ENCODE data around the gene WNT8A.

Gene WNT8A

DNA sequence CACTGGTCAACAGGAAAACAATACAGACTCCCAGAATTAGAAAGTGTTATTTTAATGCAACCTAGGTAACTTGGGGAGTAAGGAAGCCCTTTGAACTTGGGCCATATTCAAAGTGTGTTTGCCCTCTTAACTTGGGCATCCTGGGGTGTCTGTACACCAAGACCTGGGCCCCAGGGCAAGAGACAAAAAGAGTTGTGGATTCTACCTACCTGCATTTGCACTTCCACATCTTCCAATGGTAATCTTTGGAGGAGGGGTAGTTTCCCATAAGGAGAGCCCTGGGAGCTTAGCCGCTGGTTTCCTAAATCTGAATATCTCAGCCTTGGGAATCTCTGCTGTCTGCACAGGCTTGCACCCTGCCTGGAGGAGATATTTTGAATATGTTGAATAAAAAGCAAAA, 8.5 kb downstream of the WNT8A start:
- no peak for DNase-seq (ENCODE audit: low read depth)

DNA sequence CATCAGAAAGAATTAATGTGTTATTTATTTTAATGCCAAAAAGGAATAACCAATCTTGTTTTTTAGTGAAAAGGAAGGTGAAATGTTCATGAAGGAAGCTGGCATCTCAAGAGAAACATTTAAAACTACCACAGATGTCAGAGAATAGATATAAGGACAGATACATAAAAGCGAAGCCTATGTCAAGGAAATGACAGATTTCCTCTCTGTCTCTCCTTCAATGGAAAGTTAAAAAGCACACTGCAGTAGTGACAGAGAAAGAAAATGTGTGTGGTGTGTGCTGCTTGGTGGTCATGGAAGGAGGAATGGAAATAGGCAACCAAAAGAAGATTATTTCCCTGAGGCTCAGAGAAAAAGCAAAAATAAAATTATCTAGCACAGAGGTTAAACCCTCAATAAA, 9.2 kb downstream of the WNT8A start:
- DNase-seq (ENCODE audit: low read depth): no peak

DNA sequence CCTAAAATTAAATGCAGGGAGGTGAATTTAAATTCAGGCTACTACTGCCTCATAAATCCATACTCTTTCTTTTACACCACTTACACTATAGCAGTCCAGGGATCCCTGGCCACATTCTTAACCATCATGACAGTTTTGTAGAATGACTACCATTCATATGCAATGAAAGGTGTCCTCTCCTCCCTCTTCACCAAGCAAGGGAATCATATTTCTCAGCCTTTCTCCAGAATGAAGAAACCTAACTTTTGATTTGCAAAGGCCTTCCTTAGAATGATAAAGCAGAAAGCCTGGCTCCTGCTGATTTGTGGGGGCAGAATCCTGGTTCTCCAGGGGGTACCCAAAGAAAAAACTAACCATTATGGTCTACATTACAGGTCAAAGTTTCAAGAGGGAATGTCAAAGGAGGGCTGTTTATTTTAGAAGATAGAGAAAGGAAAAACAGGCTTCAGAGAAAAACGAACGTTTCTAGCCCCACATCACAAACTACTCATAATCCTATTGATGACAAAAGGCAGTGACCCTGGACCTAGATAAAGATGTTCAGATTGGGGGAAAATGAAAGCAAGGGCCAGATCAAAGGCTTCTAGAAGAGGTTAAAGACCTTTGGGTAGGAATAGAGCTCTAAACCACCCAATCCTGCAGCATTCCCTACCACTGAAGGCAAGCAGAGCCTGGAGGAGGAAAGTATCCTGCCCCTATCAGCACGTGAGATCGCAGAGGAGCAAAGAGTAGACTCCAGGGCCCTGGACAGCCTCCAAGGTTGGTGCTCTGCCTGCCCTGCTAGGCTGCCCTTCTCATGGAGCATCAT, 11.5 kb downstream of the WNT8A start:
- DNase-seq (ENCODE audit: low read depth): no peak

- no peak for DNase-seq (ENCODE audit: low read depth)
Observed at GRCh38 chr5:138096363-138096762, 12.5 kb downstream of the WNT8A start.

- DNase-seq (ENCODE audit: low read depth): no peak
Observed at GRCh38 chr5:138096997-138097828, 13.4 kb downstream of the WNT8A start.

DNA sequence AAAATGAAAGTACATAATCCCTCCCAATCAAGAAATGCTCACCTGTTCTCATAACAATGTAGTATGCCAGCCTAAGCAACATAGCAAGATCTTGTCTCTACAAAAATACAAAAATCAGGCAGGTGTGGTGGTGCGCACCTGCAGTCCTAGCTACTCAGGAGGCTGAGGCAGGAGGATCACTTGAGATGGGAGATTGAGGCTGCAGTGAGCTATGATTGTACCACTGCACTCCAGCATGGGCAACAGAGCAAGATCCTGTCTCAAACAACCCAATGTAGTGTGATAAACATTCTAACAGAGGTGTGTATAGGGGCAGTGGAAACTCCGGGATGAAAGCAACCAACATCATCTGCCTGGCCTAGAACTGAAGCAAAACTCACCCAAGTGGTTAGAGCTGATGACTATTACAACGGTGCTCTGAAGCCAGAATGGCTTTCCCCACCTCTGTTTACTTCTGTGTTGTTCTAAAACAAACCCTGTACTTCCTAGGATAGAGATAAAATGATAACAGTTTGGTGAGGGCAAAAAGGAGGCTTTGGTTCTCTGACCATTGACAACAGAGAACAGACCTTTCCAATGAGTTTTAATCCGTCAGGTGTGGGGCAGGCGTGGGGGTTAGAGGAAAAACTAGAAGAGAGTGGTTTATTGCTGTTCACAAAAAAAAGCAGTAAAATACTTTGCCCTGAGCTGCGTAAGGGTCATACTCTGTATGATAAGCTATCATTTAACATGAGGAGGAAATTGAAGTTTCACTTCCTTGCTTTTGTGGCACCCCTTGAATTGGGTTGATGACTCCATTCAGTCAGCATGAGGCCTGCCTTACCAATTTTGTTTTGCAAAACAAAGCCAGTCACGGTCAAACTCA, 18.9 kb downstream of the WNT8A start:
- DNase-seq (ENCODE audit: low read depth): no peak

GRCh38 chr5:138103319-138103637, 19.4 kb downstream of the WNT8A start:
- no peak for DNase-seq (ENCODE audit: low read depth)

GRCh38 chr5:138105709-138106108, 21.9 kb downstream of the WNT8A start:
- DNase-seq (ENCODE audit: low read depth): no peak

DNA sequence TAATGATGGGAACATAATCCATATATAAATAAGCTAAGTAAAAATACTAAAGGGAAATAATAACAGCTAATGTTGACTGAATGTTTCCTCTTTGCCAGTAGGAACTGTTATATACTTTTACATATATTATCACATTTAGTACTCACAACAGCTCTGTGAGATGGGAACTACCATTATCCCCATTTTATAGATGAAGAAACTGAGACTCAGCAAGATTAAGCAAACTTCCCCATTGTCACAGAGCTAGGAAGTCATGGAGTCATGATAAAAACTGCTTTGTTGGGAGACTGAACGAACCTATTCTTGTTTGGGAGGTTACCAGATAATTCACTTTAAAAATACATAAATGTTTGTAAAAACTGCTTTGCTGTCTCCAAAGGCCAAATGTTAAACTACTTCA, 23.4 kb downstream of the WNT8A start:
- no peak for DNase-seq (ENCODE audit: low read depth)

- DNase-seq (ENCODE audit: low read depth): no peak
Observed at GRCh38 chr5:138109463-138110265, 25.8 kb downstream of the WNT8A start.

DNA sequence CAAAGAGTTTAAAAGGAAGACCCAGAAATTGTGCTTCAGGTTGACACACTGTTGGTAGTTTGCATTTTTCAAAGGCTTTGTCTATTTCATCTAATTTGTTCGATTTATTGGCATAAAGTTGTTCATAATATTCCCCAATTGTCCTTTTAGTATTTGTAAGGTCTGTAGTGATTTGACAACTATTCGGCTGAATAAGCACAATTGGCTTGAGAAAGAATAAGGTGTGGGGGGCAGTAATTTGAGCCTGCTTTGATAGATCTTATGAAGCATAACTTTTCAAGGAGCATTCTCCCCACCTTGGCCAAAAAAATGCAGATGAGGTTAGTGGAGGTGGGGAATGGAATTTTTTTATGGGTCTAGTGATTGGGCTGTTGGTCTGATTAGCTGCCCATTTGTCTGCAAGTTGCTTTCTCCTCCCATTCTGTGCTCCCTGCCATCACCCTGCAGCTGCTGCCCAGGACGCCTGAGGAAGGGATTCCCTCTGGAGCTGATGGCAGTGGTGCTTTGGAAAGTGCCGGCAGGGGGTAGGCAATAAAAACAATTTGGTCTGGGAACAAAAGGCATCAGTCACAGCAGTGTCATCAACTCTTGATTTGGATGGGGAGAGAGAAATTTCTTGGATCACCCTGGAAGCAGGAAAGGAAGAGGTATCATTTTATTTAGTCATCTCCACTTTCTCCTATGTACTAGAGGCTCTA, 26.6 kb downstream of the WNT8A start:
- no peak for DNase-seq (ENCODE audit: low read depth)

GRCh38 chr5:138111181-138111580, 27.3 kb downstream of the WNT8A start:
- DNase-seq (ENCODE audit: low read depth): no peak

GRCh38 chr5:138111937-138112336, 28.1 kb downstream of the WNT8A start:
- DNase-seq (ENCODE audit: low read depth): no peak

DNA sequence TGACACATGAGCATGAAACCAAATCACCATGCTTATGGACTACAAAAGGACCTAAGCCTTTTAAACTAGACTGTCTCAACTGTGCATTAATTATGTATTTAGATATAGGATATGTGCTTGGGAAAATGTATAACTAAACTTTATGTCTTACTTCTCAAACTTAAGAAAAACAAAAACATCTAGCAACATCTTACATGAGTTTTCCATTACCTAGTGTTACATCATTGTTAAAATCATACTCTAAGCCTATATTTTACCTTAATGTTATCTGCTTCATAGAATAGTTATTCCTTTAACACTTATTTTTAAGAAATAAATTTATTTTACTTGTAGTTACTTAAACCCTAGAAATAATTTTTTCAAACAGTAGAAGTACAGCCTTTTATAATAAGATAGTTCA, 31.4 kb downstream of the WNT8A start:
- no peak for DNase-seq (ENCODE audit: low read depth)

GRCh38 chr5:138128334-138128733, 44.5 kb downstream of the WNT8A start:
- no peak for DNase-seq (ENCODE audit: low read depth)

DNA sequence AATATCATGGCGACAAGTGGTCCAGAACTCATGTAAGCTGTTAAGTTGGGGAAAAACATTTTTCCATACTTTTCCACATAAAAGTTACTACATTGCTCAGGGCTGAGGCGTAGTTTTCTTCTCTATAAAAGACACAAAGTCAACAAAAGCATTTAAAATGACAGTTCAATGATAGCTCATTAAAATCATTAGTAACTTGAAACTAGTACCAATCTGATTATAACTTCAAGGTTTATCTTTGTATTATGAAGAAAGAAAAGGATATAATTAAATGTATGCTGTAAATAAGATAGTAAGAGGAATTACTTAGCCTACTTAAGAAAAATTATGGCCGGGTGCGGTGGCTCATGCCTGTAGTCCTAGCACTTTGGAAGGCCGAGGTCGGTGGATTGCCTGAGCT, 45.5 kb downstream of the WNT8A start:
- DNase-seq (ENCODE audit: low read depth): no peak

DNA sequence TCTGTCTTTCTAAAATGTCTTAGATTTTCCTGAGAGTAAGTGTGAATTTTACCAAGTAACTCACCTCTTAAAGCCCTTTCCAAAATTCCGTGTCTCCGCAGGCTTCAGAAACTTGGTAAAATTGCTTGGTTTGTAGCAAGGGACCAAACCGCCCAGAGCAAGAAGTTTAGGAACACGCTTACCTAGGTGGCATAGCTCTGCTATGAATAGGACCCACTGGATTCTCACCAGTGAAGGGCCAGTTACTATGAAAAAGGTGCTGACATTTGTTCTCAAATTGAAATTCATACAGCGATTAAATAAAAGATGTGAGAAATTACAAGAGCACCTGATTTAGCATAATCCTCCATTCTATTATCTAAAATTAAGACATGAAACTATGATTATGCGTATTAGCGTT, 48.7 kb downstream of the WNT8A start:
- no peak for DNase-seq (ENCODE audit: low read depth)

DNA sequence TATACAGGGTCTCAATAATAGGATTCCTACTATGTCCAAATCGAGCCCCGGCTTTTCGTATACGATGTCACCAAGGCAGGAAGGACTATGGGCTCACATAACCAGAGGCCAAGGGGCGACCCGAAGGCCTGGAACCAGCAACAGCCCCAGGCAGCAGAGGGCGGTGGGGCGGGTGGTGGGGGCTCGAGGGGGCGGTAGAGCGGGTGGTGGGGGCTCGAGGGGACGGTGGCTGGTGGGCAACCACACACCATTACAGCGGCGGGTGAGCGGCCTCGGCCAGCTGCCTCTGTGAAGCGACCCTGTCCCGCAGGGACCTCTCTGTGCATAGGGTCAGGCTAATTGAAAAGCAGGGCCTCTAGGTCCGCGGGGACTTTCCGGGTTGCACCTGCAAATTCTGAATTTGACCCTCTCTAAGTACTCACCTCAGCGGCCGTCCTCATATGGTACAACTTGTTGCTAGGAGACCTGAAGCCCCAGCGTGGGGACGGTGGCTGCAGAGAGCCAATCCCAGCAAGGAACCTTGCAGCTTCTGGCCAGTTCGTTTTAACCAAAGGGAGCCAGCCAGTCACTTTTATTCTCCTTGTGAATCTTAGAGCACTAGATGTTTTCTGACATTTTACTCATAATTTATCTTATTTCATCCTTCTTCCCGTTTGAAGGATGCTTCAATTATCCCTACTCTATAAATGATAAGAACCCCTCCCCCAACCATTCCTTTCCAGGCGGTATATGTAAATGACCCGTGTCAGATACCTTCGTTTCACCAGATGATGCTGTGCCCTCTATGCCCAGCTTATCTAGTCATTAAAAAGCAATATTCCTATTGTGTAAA, 55.3 kb downstream of the WNT8A start, which contains the start of gene NME5:
Gene NME5, minus strand, starts transcription at position 480 of the 832 bp plus-strand sequence. CDS start 648 bp downstream, outside the sequence.
- DNase-seq (ENCODE audit: low read depth): no peak

DNA sequence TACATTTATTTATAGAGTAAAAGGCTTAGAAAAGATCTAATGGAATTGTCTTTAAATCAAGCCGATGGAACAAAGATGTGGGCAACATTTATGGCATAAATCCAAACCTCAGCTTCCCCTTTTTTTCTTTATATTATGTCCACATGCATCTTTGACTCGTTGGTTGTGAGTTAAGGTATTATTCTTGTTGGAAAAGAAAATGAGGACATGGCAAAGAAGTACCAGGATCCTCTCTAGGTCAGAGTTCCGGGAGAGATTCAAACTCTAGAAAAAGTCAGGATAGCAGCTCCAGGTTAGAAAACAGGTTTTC, 55.9 kb downstream of the WNT8A start:
- no peak for DNase-seq (ENCODE audit: low read depth)

GRCh38 chr5:138140268-138140667, 56.4 kb downstream of the WNT8A start:
- DNase-seq (ENCODE audit: low read depth): no peak
